Activated CD8-positive, alpha-beta memory T cell treated with anti-CD3 and anti-CD28 coated beads, Interleukin-2, amount 10 ng/mL, durations not matched to agents 7 days and 5 days (primary cell): Measurements from ENCODE around the gene COL26A1. TPM values are rescaled to one million over a fixed set of nuclear protein-coding genes. Genes with fewer than 3 reads are reported as not detected.
"Not testable (repeated sequence)": the region's sequence is repeated elsewhere in the genome, so short reads cannot be mapped to it uniquely, and the experiment has no call there.

ENCODE experiments used
- ATAC-seq: fragments of 150-1000 bp; cut with Tn5 transposase; one replicate; pipeline ENCODE4 v1.10.0; 2021; ENCODE audit warnings: moderate library complexity
- CTCF ChIA-PET: fragments of 350-600 bp; sonication (Branson Sonifier 250); formaldehyde crosslinking; loops from one replicate; lab custom pipeline; 2021; ENCODE audit warnings: antibody characterized with exemption; lab: Charles Lee
- DNase-seq: peaks from one replicate; pipeline ENCODE4 v3.0.0-alpha.2; 2020
- H3K27ac Mint-ChIP-seq: one replicate; pipeline ENCODE4 v1.8.0; 2021; ENCODE audit warnings: mild to moderate bottlenecking, mixed read lengths
- H3K27me3 Mint-ChIP-seq: one replicate; pipeline ENCODE4 v1.8.0; 2021; ENCODE audit warnings: mixed read lengths
- H3K36me3 Mint-ChIP-seq: one replicate; pipeline ENCODE4 v1.8.0; 2021; ENCODE audit warnings: mild to moderate bottlenecking, mixed read lengths
- H3K4me1 Mint-ChIP-seq: one replicate; pipeline ENCODE4 v1.8.0; 2021; ENCODE audit warnings: mixed read lengths
- H3K4me3 Mint-ChIP-seq: one replicate; pipeline ENCODE4 v1.8.0; 2021; ENCODE audit warnings: mild to moderate bottlenecking, moderate library complexity, mixed read lengths
- H3K9me3 Mint-ChIP-seq: one replicate; pipeline ENCODE4 v1.8.0; 2022; ENCODE audit warnings: low read depth, mixed read lengths
- total RNA-seq, 2 experiments: library from RNA; stranded (reverse); gene quantifications; one replicate each; pipeline ENCODE4 v1.2.3, GENCODE V29; 2021

COL26A1 gene
- total RNA-seq, 2 experiments from 2014 or later, result not detected

DNA sequence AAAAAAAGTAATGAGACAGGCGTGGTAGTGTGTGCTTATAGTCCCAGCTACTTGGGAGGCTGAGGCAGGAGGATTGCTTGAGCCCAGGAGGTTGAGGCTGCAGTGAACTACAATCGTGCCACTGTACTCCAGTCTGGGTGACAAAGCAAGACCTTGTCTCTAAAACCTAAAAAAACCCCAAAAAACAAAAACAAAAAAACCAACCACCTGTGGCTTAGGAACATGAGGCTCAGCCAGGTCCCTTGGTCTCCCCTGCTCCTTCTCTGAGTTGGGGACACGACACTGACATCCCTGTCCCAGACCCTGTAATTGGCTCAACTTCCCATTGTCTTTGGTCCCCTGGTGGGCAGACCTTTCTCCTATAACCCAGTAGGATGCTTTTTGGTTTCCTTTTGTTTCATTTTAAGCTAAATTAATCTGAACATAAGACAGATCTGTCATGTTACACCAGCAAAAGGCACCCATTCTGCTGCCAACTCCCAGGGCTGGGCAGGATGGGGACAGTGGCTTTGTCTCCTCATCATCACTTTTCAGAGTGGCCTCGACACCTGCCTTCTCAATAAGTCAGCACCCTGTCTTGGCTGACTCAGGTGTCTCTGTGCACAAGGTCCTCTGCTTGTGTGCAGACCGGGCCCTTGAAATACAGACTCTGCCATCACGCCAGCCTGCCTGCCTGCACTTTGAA lies 192.1 kb downstream of the COL26A1 start:
- Mint-ChIP-seq H3K9me3 (no peaks in the 10 kb centered on the region), H3K27me3 (no peaks in the 10 kb centered on the region), H3K27ac (no peak overlapping the region), H3K4me3 (no peak overlapping the region), H3K36me3 (no peaks in the 10 kb centered on the region), H3K4me1 (no peaks in the 10 kb centered on the region)
- CTCF ChIA-PET, result interaction anchor here (1.0 kb wide), 1 partner anchor 11 kb away, joined by 3 read pairs; no protein-coding TSS in a partner anchor
- no peak for DNase-seq
- ATAC-seq, result no peak

DNA sequence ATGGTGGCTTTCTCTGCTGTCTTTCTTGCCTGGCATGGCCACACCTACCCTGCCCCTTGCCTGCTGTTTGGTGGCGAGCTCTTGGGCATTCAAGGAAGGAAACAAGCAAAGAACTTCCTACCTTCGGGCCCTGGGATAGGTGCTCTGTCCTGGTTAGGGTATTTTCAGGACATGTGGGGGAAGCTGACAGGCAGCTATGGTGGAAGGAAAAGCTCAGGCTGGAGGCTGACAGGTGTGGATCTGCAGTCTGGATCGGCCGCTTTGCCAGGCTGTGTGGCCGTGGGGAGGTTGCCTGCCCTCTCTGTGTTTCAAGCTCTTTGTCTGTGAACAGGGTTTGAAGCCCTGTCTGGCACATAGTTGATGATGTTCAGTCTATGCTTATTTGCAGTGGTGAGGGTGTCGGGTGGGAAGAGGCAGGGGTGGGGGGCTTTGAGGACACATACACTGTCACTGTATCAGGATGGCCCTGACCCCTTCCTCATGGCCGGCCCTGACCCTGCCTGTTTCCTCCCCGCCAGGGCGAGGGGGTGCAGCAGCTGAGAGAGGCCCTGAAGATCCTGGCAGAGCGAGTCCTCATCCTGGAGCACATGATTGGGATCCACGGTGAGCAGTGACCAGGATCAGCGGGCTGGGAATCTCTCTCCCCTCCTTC lies 192.7 kb downstream of the COL26A1 start:
- no peaks in the 10 kb centered on the region for H3K36me3 Mint-ChIP-seq
- CTCF ChIA-PET, result no interaction called here

DNA sequence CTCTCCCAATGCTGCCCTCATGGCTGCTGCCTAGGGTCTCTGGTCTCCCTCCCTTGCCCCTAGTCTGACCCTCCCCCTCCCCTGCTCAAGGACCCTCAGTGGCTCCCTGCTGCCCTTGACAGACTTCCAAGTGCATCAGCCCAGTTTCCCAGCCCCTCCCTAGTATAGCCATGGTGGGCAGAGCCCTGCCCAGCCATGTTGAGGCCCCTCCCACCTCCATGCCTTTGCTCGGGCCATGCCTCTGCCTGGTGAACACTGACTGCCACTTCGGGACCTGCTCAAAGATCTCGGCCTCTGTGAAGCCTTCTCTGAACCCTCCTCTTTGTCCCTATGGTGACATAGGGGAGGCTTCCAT lies 193.2 kb downstream of the COL26A1 start:
- Mint-ChIP-seq H3K27me3 (no peaks in the 10 kb centered on the region), H3K4me1 (no peaks in the 10 kb centered on the region), H3K4me3 (no peak overlapping the region), H3K27ac (no peak overlapping the region), H3K9me3 (no peaks in the 10 kb centered on the region), H3K36me3 (no peaks in the 10 kb centered on the region)
- CTCF ChIA-PET, result no interaction called here
- ATAC-seq (no peak), DNase-seq (no peak)

More for the DNA sequence above, 192.7 kb downstream of the COL26A1 start:
- no peak for DNase-seq
- Mint-ChIP-seq H3K4me1 (no peaks in the 10 kb centered on the region), H3K27ac (no peak overlapping the region), H3K27me3 (no peaks in the 10 kb centered on the region), H3K4me3 (no peak overlapping the region), H3K9me3 (no peaks in the 10 kb centered on the region)
- ATAC-seq, result no peak

DNA sequence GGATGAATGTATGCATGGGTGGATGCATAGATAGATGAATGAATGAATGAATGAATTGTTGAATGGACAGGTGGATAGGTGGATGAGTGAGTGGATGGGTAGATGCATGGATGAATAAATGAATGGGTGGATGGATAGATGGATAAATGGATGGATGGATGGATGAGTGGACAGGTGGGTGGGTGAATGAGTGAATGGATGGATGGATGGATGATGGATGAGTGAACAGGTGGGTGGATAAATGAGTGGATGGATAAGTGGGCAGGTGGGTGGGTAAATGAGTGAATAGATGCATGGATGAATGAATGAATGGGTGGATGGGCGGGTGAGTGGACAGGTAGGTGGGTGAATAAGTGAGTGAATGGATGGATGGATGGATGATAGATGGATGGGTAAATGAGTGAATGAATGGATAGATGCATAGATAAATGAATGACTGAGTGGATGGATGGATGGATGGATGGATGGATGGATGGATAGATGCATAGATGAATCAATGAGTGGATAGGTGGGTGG lies 193.8 kb downstream of the COL26A1 start:
- CTCF ChIA-PET, result no interaction called here
- Mint-ChIP-seq H3K4me3 (no peak overlapping the region), H3K36me3 (no peaks in the 10 kb centered on the region), H3K9me3 (no peaks in the 10 kb centered on the region), H3K27me3 (no peaks in the 10 kb centered on the region), H3K4me1 (no peaks in the 10 kb centered on the region), H3K27ac (no peak overlapping the region)
- ATAC-seq (no peak), DNase-seq (no peak)

DNA sequence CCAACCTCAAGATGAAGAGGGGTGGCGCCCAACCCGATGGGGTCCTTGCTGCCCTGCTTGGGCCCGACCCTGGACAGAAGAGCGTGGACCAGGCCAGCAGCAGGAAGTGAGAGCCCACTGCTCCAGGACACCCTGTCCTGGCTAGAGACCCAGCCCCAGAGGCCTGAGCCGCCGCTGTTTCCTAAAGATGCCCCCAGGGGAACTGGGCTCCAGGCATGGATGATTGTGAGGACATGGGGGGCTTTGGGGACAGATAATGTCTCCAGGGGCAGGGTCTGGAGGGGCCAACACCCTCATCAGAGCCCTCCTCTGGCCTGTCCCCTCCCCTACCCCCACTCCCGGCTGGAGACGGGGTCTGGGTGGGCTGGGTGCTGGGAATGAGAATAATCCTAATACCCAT lies 194.7 kb downstream of the COL26A1 start:
- H3K9me3 Mint-ChIP-seq, result no peaks in the 10 kb centered on the region
- H3K4me1 Mint-ChIP-seq, result no peaks in the 10 kb centered on the region
- H3K27ac Mint-ChIP-seq, result no peak overlapping the region
- no peak overlapping the region for H3K4me3 Mint-ChIP-seq
- H3K27me3 Mint-ChIP-seq, result no peaks in the 10 kb centered on the region
- no peak for ATAC-seq
- no peaks in the 10 kb centered on the region for H3K36me3 Mint-ChIP-seq
- no peak for DNase-seq
- CTCF ChIA-PET, result no interaction called here

DNA sequence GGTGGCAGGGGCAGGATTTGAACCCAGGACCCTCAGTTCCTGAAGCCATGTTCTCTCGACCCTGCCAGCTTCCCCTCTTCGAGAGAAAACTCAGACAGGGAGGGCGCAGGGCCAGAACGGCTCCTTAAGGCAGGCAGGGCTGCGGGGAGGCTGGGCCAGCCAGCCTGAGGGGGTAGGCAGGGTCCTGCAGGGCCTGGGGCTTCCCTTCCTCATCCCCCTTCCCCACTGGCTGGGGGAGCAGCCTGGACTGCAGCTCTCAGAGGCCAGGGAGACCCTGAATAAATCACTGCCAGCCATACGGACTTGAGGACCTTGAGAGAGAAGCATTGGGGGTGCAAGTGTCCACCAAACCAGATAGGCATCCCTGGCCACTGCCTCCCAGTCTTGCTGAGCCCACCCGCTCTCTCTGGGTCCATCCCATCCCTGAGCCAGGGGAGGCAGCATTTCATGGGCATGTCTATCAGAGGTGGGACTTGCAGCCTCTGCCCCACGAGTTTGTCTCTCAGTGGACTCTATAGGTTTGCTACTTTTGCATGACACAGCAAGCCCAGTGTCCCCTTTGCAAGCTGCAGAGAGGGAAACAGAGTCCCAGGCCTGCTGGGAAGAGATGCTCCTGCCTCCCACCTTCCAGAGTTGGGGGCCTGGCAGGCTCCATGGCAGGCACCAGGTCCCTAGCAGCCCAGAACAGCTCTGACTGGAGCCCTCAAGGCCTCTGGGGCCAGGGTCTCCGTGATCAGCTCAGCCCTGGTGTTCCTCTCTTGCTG lies 195.5 kb downstream of the COL26A1 start:
- no peaks in the 10 kb centered on the region for H3K4me1 Mint-ChIP-seq
- H3K36me3 Mint-ChIP-seq, result no peaks in the 10 kb centered on the region
- H3K27me3 Mint-ChIP-seq, result no peaks in the 10 kb centered on the region
- no peak overlapping the region for H3K4me3 Mint-ChIP-seq
- no peaks in the 10 kb centered on the region for H3K9me3 Mint-ChIP-seq
- CTCF ChIA-PET, result no interaction called here
- H3K27ac Mint-ChIP-seq, result no peak overlapping the region
- DNase-seq (no peak), ATAC-seq (no peak)

DNA sequence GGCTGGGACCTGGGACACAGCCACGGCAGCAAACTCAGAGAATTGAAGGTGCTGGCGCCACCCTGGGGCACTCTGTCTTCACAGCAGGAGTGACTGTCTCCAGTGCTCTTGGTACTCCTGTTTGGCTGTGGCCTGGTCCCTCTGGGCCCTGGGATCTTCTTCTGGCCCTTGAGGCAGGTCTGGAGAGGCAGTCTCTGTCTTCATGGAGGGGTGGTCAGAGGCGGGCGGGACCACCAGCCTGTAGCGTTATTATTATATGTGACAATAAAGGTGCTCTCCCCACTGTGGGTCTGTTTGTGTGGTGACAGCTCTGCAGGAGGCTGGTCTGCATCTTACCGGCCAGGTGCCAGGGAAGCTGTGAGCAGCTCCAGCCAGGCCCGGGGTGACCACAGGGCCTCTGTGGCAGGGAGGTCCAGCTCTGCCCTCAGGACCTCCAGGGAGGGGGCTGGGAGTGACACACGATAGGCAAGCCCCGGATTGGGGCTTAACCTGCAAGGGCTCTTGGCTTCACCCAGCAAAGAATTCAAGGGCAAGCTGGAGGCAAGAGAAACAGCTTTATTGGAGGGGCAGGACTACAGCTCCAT lies 196.2 kb downstream of the COL26A1 start:
- Mint-ChIP-seq H3K9me3 (no peaks in the 10 kb centered on the region), H3K36me3 (no peaks in the 10 kb centered on the region), H3K4me3 (no peak overlapping the region), H3K4me1 (no peaks in the 10 kb centered on the region), H3K27ac (no peak overlapping the region), H3K27me3 (no peaks in the 10 kb centered on the region)
- DNase-seq, result no peak
- no peak for ATAC-seq
- CTCF ChIA-PET, result no interaction called here

DNA sequence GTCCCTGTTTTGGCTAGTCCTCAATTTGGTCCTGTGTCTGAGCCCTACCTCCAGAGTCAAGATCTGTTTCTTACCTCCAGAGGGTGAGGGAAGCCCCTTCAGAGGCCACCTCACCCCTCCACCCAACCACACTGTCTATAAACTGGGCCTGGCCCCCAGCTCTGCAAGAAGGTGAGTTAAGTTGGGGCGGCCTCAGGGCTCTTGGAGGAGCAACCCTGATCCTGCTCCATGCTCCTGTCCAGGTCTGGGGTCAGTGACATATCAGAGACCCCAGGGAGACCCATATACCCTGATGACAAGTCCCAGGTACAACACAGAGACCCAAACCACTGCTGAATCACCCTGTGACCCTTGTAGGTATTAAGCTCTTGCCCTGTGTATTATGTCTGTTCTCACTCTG lies 196.9 kb downstream of the COL26A1 start:
- no peak overlapping the region for H3K27ac Mint-ChIP-seq
- DNase-seq, result no peak
- ATAC-seq, result no peak
- peaks cover 3% of the 10 kb centered on the region for H3K4me1 Mint-ChIP-seq
- H3K4me3 Mint-ChIP-seq, result no peak overlapping the region
- H3K36me3 Mint-ChIP-seq, result no peaks in the 10 kb centered on the region
- H3K9me3 Mint-ChIP-seq, result no peaks in the 10 kb centered on the region
- CTCF ChIA-PET, result no interaction called here
- H3K27me3 Mint-ChIP-seq, result no peaks in the 10 kb centered on the region

DNA sequence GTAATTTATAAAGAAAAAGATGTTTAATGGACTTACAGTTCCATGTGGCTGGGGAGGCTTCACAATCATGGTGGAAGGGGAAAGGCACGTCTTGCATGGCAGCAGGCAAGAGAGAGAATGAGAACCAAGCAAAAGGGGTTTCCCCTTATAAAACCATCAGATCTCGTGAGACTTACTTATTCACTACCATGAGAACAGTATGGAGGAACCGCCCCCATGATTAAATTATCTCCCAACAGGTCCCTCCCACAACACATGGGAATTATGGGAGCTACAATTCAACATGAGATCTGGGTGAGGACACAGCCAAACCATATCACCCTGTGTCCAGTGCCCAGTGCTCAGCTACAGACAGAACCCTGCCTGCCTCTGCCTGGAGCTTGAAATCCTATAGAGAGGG lies 197.3 kb downstream of the COL26A1 start:
- H3K27ac Mint-ChIP-seq, H3K27me3 Mint-ChIP-seq, DNase-seq, CTCF ChIA-PET, H3K4me1 Mint-ChIP-seq, ATAC-seq, H3K36me3 Mint-ChIP-seq, H3K9me3 Mint-ChIP-seq, H3K4me3 Mint-ChIP-seq: not testable (repeated sequence)

DNA sequence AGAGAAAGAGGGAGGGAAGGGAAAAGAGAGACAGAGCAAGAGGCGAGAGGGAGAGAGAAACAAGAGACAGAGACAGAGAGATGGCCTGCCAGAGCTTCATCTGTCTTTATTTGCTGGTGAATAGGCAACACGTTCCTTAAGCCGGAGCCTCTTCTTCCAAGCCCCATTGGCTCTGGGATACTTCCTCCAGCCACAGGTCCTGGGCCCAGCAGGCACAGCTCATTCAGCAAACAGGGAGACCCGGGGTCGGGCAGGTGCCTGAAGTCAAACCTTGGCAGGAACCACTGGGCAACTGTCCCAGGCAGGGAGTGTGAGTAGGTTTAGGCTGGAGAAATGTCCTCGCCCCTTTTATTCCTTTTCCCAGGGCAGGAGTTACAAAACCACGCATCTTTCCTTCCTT lies 198.2 kb downstream of the COL26A1 start:
- CTCF ChIA-PET, result no interaction called here
- no peaks in the 10 kb centered on the region for H3K27me3 Mint-ChIP-seq
- no peak for ATAC-seq

DNA sequence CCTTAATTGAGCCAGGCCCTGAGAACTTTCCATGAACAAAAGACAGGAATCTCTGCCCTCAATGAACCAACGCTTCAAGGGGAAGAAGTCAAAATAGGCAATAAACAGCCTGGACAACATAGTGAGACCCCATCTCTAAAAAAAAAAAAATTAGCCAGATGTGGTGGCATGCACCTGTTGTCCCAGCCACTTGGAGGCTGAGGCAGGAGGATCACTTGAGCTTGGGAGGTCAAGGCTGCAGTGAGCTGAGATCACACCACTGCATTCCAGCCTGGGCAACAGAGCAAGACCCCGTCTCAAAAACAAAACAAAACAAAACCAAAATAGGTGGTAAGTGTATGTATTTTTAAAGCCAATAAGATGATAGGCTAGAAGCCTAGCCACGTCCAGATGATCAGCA lies 198.6 kb downstream of the COL26A1 start:
- CTCF ChIA-PET, H3K36me3 Mint-ChIP-seq, DNase-seq, H3K4me3 Mint-ChIP-seq, ATAC-seq, H3K4me1 Mint-ChIP-seq, H3K27ac Mint-ChIP-seq, H3K27me3 Mint-ChIP-seq, H3K9me3 Mint-ChIP-seq: not testable (repeated sequence)

More for the DNA sequence above, 198.2 kb downstream of the COL26A1 start:
- DNase-seq, result no peak
- Mint-ChIP-seq H3K4me3 (no peak overlapping the region), H3K27ac (no peak overlapping the region), H3K36me3 (no peaks in the 10 kb centered on the region), H3K4me1 (peaks cover 3% of the 10 kb centered on the region), H3K9me3 (no peaks in the 10 kb centered on the region)

DNA sequence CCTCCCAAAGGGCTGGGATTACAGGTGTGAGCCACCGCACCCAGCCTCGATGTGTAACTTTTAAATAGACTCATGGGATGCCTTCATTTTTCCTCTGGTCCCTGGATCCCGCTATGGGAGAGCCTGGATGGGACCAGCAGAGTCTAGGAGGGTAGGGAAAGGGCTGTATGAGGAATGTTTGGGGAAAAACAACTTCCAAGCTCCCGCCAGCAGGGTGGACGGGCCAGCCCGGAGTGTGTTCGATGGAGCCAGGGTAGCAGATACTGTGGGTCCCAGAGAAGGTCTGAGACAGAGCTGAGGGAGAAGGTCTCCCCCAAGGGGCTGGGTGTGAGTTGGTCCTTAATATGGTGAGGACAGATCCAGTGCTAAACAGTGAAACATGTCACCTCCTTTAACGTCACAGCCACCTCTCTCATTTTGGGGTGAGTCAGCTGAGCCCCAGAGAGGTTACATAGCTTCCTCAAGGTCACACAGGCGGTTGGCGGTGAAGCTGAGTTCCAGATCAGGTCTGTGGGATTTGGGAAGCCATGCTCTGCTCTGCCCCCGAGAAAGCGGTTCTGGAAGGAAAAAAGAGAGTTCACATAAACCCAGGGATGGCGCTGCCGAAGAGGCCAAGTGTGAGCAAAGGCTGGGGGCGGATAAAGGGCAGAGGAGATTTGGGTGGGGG lies 200.0 kb downstream of the COL26A1 start:
- Mint-ChIP-seq H3K36me3 (no peaks in the 10 kb centered on the region), H3K9me3 (no peaks in the 10 kb centered on the region)
- no peak for ATAC-seq

More for the DNA sequence above, 200.0 kb downstream of the COL26A1 start:
- Mint-ChIP-seq H3K27ac (no peak overlapping the region), H3K27me3 (no peaks in the 10 kb centered on the region), H3K4me3 (no peak overlapping the region), H3K4me1 (peaks cover 3% of the 10 kb centered on the region)
- CTCF ChIA-PET, result no interaction called here
- no peak for DNase-seq
